ENCODE data around the gene LIPT2.

GRCh38 chr11:74462631-74463030, 30.9 kb downstream of the LIPT2 start:
- TF ChIP-seq EZH2 (IDR thresholded peaks at IDR 0.05) (no peak), POLR2AphosphoS5 (IDR thresholded peaks at IDR 0.05; ENCODE audit: borderline replicate concordance, low read depth, low read length) (no peak)
